ENCODE data around the gene ATP2B3.

Gene ATP2B3

DNA sequence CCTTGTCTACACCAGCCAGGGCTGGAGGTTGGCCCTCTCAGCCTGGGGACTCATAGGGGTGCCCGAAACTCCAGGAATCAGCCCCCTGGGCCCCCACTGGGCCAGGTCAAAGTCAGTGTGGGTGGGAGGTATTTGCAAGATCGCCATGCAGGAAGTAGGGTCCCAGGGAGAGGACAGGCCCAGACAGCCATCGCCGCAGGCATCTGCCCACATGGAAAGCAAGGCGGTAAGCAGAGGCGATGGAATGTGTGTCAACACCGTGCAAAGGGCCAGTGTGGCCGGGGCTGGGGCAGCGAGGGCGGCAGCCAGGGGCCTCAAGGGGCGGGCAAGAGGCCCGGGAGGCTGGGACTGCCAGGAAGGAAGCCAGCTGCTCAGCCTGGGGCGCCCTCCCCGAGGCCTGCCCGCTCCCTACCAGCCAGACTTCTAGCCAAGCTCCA is 110.3 kb downstream of the ATP2B3 start:
- no peak for TF ChIP-seq CTCF (IDR thresholded peaks at IDR 0.05)
- intact Hi-C loops (cut with DNase I; ENCODE audit: low total_unique reads), result no loop called here
- Histone ChIP-seq H3K4me1 (no peaks in the 10 kb centered on the region), H3K36me3 (no peaks in the 10 kb centered on the region), H3K27me3 (peaks cover 0 to 10% of the 10 kb centered on the region in 2 donors), H3K4me3 (no peak overlapping the region), H3K9me3 (peaks cover 0 to 16% (median 4%) of the 10 kb centered on the region in 3 donors), H3K27ac (no peak overlapping the region)
- peak in 1 of 2 donors; percentile 9 for DNase-seq

GRCh38 chrX:153628129-153628528 is 110.7 kb downstream of the ATP2B3 start:
- DNase-seq, result no peak
- Histone ChIP-seq H3K4me1 (no peaks in the 10 kb centered on the region), H3K27me3 (peaks cover 0 to 8% of the 10 kb centered on the region in 2 donors), H3K36me3 (no peaks in the 10 kb centered on the region), H3K27ac (no peak overlapping the region), H3K4me3 (no peak overlapping the region), H3K9me3 (peaks cover 0 to 16% (median 5%) of the 10 kb centered on the region in 3 donors)
- intact Hi-C loops (cut with DNase I; ENCODE audit: low total_unique reads), result no loop called here
- TF ChIP-seq CTCF (IDR thresholded peaks at IDR 0.05), result no peak

DNA sequence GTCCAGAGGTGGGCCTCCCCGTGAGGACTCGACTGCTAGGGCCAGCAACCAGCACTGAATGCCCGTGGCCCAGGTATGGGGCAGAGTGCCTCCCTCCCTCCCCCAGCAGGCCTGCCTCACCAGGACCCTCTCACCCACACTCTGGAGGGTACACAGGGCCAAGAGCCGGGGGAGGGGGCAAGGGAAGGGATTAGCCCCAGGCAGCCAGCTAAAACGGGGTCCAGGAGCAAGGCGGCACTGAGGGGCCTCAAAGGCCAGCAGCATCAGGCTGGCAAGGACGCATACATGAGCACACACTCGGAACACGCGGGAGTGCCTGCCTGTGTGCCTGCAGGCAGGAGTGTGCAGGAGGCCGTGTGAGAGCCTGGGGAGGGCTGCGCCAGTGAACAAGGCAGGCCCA is 111.2 kb downstream of the ATP2B3 start:
- no peak overlapping the region for H3K27ac ChIP-seq
- no peak for TF ChIP-seq CTCF (IDR thresholded peaks at IDR 0.05)
- intact Hi-C loops (cut with DNase I; ENCODE audit: low total_unique reads), result no loop called here
- no peak overlapping the region for H3K4me3 ChIP-seq
- peaks cover 0 to 5% of the 10 kb centered on the region in 2 donors for H3K27me3 ChIP-seq
- H3K9me3 ChIP-seq, result peaks cover 0 to 16% (median 5%) of the 10 kb centered on the region in 3 donors
- no peaks in the 10 kb centered on the region for H3K4me1 ChIP-seq
- no peaks in the 10 kb centered on the region for H3K36me3 ChIP-seq
- no peak for DNase-seq

GRCh38 chrX:153631346-153631745 is 113.9 kb downstream of the ATP2B3 start:
- intact Hi-C loops (cut with DNase I; ENCODE audit: low total_unique reads), result no loop called here
- Histone ChIP-seq H3K4me1 (no peaks in the 10 kb centered on the region), H3K9me3 (peaks cover 0 to 16% (median 5%) of the 10 kb centered on the region in 3 donors), H3K4me3 (no peak overlapping the region), H3K36me3 (no peaks in the 10 kb centered on the region), H3K27me3 (no peaks in the 10 kb centered on the region), H3K27ac (no peak overlapping the region)
- TF ChIP-seq CTCF (IDR thresholded peaks at IDR 0.05), result no peak
- no peak for DNase-seq

DNA sequence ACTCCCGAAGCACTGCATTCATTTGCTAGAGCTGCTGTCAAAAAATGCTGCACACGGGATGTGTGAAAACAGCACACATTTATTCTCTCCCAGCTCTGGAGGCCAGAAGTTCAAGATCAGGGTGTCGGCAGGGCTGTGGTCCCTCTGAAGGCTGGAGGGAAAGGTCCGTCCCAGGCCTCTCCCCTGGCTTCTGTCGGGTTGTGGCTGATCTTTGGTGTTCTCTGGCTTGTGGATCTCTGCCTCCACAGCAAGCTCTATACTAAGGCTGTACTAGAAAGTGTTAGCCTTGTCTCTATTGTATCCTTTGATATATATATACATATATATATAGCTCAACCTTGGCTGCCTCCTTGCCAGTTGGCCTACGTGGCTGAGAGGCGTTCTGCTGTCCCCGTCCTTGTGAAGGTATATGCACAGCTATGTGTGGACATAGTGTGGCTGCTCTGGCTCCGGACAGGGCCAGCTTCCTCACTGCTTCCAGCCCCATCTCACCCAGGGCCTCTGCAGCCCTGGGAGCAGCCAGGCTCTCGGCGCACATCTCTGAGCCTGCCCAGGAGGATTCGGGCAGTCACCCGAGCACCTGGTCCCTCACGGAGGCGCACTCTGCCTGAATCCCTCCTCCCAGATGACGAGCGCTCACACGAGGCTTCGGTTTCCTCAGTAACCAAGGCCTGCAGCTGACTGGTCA is 114.6 kb downstream of the ATP2B3 start:
- intact Hi-C loops (cut with DNase I; ENCODE audit: low total_unique reads), result no loop called here
- H3K36me3 ChIP-seq, result no peaks in the 10 kb centered on the region
- no peak overlapping the region for H3K27ac ChIP-seq
- H3K4me3 ChIP-seq, result no peak overlapping the region
- no peaks in the 10 kb centered on the region for H3K27me3 ChIP-seq
- TF ChIP-seq CTCF (IDR thresholded peaks at IDR 0.05), result no peak
- peak in 1 of 2 donors; percentile 17 for DNase-seq
- H3K4me1 ChIP-seq, result no peaks in the 10 kb centered on the region
- H3K9me3 ChIP-seq, result peaks cover 0 to 16% (median 5%) of the 10 kb centered on the region in 3 donors

Measured in tibial artery (tissue), 4 donors.